NCI-H2171 treated with DMSO at 0.1 percent for 48 hours (cell line): Measurements from ENCODE around the gene USB1.

Source experiments
- DNase-seq: peaks from one replicate; lab custom pipeline; 2025; lab: John Stamatoyannopoulos, UW

USB1 gene, protein sequence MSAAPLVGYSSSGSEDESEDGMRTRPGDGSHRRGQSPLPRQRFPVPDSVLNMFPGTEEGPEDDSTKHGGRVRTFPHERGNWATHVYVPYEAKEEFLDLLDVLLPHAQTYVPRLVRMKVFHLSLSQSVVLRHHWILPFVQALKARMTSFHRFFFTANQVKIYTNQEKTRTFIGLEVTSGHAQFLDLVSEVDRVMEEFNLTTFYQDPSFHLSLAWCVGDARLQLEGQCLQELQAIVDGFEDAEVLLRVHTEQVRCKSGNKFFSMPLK

DNA sequence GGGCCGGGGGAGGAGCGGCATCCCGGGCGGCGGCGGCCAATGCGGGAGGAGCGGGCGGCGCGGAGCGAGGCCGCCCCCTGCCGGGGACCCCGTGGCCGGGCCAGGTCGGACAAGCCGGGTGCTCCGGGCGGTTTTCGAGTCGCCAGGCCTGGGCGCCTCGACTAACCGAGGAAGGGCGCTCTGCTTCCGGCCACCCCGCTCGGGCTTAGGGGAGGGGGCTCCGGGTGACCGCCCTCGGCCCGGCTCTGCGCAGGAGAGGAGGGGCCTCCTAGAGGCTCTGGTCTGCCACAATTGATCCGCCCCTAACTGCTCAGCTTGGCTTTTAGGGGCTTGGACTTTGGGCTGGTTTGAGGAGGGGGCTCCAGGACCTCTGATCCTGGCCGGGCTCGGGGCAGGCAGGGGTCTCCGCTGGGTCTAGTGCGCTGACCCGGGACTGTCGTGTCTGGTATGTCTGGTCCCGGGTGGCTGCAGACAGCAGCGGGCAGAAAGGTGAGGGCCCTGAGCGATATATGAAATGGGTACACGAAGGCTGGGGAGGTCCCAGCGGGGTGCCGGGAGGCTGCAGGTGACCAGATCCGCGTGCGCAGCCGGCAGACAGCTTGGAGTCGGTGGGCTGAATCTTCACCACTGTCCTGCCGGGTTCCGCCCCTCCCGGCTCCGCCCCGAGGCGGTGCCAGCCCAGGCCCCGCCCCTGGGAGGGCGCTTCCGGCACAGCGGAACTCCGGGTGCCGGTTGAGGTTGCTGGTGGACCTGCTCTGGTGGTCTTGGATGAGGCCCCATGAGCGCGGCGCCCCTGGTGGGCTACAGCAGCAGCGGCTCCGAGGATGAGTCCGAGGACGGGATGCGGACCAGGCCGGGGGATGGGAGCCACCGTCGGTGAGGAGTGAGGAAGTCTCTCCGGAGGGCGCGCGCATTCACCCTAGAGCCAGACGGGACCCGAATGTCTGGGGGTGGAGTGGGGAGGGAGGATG, at the start of gene USB1:
Gene USB1, plus strand, starts transcription at position 702 of the 971 bp plus-strand sequence. Its CDS starts 77 bp downstream, at position 779.
- DNase-seq: peak; percentile 84

DNA sequence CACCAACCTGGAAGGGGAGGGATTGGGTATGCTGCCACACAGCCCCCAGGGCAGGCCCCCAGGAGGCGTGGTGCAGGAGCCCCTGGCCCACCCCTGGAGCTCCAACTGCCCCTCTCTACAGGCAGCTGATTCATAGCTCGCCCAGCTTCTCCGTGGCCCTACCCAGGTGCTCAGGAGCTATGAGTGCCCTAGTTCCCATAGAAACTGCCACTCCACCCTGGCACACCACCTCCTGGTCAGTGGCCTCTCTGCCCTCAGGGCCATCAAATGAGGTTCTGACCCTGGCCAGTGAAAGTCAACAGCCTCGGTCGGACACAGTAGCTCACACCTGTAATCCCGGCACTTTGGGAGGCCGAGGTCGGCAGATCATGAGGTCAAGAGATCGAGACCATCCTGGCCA, 48.3 kb upstream of the USB1 start:
- no peak for DNase-seq

DNA sequence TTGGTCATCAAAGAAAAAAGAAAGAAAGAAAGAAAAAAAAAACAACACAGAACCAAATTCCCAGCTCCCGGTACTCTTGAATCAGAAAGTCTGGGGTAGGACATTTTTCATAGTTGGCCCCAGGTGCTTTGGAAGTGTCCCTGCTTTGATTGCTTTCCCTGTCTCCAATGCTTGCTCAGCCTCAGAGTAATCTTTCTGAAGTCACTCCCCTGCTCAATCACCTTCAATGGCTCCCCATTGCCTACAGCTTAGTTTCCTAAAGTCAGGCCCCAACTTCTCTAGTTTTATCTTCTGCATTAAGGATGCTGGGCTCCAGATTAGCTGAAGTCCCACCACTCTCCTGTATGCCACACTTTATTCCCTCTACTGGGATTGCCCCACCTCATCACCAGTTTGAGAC, 47.4 kb upstream of the USB1 start:
- no peak for DNase-seq

DNA sequence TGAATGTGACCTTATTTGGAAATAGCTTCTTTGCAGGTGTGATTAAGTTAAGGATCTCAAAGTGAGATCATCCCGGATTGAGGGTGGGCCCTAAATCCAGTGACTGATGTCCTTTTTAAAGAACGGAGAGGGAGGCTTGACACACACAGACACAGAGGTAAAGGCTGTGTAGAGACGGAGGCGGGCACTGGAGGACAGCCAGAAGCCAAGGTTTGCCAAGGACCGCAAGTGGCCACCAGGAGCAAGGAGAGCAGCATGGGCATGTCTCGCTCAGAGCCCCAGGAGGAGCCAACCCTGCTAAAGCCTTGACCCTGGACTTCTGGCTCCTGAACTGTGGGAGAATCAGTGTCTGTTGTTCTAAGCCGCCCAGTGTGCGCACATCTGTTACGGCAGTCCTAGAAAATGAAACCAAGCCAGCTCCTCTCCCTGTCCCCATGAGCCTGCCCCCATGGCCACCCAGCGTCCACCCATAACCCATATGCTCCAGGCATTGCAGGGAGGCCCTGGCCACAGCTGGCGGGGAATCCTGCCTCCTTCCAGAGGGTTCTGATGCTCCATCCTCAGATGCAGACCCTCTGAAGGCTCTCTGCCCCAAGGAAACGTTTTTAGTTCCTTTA, 45.5 kb upstream of the USB1 start:
- DNase-seq: no peak

DNA sequence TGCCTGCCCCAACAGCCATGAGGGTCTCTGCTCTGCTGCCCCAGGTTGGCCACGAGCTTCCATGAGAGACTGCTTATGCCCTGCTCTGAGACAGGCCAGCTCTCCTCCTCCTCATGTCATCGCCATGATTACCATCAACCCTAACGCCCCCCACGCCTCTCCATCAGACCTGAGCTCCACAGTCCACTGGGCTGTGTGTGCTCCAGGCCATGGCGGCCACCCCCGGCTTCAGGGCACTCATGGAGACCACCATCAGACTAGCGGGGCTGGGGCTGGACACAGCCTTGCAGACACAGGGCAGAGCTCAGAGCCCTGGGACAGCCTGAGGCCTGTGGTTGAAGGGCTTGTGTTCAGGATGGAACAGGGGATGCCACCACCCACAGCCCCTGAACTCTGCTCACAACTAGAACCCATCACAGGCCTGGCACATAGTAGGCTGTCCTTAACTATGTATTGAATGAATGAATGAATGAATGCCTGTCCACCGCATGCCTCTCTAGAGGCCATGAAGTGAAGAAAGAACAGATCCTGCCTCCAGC, 44.9 kb upstream of the USB1 start:
- DNase-seq: no peak

DNA sequence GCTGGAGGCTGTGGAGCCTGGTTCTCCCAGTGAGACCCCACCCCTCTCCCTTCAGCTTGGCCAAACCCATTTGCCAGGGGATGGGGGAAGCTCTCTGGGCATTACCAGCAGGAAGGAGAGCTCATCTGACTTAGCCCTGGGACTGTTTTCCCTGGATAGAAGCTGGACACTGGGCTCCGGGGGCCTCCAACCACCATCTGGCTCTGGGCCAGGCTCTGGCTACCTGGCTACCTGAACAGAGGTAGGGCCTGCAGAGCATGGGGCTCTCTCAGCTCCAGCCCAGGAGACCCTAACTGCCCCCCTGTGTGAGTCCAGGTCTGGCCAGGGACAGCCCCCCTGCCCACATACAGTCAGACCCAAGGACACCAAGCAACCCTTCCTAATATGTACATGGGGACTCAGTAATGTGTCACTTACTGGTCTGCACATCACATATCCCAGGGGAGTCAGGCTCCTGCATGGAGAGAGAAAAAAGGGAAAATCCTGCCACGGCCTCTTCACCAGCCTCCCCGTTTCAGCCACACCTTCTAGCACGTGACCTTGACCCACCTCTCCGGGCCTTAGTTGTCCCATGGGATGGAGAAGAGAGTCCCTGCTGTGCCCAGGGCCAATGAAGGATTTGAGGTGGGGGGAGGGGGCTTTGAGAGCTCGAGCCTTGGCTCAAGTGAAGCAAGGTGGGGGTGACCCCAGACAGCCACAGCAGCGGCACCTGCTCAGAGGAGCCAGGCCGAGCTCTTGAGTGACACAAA, 44.1 kb upstream of the USB1 start:
- DNase-seq: no peak

DNA sequence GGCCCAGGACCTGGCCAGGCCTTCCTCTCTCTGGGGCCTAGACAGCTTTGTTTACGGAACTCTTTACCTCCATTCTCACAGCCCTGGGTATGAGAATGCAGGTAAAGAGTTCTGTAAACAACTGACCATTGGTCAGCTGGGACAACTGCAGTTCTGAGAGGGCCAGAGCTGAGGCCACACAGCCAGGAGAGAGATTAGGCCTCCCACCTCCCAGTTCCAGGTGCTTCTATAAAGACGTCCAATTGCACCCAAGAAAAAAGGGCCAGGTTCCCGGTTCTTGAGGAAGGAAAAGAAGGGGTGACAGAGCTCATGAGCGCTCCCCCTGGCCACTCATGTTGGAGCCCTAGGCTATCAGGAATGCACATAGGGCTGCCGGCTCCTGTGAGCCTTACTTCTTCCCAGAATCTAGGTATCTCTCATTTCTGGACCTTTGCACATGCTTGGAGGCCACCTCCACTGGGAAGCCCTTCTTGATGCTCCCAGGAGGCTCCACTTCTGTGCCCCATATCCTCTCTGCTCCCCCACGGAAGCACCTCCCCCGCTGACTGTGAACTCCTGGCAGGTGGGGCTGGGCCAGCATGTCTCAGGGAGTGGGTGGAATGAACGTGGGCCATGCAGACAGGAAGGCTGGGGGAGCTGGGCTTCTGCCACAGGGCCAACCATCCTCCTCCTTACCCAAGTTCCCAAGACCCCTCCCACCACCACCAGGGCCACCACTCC, 43.4 kb upstream of the USB1 start:
- no peak for DNase-seq

DNA sequence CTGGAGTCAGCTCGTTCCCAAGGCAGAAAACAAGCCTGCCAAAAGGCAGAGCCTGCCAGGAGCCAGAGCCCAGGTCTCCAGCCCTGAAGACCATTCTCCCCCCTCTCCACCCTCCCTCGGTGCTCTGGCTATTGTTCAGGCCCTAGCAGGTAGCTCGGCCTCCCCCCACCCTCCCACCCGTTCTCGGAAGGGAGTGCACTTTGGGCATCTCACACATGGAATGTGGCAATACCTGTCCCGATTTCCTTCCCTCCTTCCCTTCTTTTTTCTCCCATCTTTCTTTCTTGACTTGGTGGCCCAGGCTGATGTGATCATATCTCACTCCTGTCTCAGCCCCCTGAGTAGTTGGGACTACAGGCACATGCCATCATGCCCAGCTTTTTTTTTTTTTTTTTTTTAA, 42.7 kb upstream of the USB1 start:
- DNase-seq: no peak

DNA sequence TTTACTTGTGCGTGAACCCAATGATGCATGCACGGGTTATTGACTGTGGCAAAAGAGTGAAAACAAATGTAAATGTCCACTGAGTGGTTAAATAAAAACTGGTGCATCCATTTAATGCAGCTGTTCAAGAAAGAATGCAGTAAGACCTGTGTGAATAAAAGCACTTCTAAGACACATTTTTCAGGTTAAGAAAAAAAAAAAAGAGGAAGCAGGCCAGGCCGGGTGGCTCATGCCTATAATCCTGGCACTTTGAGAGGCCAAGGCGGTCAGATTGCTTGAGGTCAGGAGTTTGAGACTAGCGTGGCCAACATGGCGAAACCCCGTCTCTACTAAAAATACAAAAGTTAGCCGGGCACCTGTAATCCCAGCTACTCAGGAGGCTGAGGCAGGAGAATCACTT, 42.1 kb upstream of the USB1 start:
- DNase-seq: no peak

DNA sequence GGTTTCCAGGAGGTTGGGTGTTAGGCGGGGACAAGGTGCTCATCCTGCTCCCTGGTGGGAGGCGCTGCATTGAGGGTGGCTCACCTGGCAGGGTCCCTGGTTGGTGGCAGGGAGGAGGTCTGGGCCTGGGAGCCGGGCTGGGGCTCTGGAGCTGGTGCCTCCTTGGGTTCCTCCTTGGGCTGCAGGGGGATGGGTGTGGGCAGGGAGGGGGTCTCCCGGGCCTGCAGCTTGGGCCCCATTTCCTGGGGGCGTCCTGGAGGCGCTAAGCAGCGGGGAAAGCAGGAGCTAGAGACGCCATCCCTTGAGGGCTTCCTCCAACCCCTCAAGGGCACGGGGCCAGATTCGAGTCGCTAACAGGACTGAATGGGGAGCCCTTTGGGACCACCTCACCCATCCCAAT, 41.4 kb upstream of the USB1 start:
- no peak for DNase-seq

DNA sequence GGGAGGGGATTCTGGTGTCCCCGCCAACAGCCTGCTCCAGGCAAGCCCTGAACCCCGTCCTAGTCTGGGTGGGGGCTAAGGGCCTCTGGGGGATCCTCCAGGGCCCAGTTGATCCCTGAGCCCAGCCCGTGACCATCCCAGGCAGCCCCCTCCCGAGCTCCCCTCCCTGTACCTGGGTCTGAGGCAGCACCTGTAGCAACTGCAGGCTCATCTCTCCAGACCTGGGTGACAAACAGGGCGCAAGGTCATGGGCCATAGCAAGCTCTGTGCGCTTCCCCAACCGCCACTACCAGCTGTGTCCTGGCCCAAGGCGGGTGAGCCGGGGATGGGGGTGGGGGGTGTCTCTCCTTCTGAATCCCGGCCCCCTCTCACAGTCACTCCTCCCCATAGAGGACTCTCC, 40.9 kb upstream of the USB1 start:
- DNase-seq: no peak

DNA sequence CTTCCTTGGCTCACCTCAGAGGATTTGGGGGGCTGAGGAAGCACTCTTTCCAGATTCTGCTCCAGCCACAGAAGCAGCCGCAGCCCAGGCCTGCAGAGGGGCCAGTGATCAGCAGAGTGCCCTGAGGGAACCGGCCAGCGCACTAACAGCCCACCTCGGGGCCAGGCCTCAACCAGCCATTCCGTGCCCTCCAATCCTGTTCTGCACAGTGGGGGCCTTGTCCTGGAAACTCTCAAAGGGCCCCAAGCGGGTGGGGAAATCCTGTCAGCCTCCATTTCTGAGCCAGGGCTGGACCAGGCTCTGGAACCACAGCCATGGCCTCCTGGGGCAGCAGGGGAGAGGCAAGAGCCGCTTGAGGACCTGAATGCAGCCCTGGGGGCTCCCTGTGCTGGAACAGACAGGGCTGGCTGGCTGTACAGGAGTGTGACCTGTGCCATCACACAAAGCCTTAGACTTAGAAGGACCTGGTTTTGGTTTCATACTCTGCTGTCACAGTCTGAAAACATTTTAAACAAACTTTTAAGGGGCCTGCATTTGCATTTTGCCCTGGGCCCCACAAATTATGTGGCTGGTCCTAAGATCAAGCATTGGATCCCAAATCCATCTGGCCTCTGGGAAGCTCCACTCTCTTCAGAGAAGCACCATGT, 40.3 kb upstream of the USB1 start:
- DNase-seq: no peak

DNA sequence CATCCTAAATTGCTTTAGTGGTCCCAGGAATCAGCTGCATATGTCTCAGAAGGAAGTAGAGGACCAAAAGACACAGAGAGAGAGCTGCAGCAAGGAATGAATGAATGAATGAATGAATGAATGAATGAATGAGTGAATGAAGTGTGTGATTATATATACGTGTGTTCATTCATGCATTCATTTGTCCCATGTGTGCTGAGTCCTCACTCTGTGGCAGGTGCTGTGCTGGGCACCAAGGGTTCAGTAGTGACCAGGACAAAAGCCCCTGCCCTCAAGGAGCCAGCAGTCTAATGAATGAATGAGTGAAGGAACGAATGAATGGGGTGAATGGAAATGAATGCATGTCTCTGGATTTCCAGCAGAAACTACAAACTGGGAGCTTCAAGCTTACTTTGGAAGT, 39.7 kb upstream of the USB1 start:
- no peak for DNase-seq

DNA sequence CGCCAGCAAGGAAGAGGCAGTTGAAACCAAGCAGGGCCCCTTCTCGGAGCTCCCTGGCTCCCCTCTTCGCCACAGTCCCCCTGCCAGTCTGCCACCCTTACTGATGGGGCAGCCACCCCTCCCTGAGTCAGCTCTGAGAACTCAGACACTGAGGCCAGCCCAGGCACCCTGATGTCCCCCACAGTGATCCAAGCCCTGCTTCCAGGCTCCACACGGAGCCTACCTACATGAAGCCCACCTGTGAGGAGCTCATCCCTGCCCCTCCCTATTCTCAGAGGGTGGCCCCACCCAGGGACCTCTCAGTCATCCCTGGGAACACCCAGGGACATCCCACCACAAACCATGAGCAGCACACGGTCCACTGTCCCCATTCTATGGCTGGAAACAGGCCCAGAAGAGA, 39.2 kb upstream of the USB1 start:
- DNase-seq: no peak

DNA sequence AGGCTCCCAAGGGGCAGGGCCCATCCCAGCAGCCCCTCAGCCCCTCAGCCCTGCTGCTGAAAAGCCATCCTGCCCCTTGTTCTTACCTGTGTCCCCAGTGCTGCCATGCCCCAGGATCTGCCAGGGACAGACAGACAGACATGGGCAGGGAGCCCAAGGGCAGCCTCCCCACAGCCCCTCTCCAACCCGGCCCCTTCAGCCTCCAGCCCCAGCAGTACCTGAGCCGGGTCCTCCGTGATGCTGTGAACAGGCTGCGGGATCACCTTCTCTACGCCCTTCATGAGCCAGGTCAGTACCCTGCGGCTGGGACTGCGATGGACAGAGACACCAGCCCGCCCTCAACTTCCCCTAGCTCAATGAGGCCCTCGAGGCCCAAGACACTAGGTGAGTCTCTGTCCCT, 38.5 kb upstream of the USB1 start:
- DNase-seq: no peak

DNA sequence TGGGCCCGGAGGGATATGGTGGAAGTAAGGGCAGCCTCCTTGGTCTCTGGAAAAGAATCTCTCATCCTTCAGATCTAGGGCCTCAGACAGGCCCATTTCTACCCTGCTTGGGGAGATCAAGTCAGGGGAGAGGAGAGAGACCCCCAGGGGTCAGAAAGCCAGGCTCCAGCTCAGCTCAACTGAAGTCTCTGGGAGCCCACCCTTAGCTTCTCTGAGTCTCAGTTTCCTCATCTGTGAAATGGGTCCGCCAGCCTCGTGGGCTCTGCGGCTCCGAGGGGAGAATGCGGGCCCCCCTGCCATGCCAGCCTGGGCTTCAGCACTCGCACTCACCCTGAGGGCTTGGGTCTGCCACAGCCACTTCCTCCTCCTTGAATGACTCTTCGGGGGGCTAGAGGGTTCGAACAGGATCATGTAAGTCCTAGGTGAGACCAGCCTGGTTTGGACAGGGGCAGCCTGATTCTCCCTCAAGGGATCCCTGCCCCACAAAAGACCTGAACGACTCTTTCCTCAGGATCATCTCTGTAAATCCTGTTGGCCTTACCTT, 37.0 kb upstream of the USB1 start:
- no peak for DNase-seq

DNA sequence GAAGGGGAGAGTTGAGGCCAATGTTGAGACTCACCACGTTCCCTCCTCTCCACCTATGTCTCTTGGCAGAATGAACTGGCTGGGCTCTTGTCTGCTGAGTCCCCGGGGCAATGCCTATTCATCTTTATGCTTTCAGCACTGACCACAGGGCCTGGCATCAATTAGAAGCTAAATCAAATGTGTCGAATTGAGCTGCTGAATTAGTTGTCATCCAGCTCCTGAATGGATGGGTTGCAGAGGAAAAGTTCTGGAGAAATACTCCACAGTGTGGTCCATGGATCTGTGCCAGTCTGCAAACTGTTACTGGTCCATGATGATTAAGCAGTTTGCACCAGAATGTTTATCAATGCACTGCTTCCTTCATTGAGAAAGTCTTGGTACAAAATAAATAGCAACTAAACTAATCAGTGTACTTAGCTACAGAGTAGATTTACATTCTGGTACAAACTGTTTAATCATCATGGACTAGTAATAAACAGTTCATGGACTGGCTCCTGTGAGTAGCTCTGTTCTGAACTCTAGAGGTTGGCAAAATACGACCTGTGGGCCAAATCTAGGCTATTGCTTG, 34.9 kb upstream of the USB1 start:
- DNase-seq: no peak

DNA sequence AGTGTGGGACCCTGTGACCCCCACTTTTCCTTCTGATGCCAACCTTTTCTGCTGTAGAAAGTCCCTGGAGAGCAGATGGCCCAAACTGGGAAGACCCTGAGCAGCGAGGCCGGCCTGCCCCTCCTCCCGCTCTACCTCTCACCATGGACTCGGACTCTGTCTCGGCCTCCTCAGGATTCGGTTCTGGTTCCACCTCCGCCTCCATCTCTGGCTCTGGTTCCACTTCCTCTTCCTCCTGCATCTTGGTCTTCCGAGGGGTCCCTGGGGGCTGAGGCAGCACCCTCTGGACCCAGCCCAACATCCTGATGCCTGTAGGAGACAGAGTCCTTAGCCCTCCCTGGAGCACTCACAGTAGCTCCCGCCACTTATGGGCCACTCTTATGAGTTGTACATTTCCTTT, 34.2 kb upstream of the USB1 start:
- no peak for DNase-seq

DNA sequence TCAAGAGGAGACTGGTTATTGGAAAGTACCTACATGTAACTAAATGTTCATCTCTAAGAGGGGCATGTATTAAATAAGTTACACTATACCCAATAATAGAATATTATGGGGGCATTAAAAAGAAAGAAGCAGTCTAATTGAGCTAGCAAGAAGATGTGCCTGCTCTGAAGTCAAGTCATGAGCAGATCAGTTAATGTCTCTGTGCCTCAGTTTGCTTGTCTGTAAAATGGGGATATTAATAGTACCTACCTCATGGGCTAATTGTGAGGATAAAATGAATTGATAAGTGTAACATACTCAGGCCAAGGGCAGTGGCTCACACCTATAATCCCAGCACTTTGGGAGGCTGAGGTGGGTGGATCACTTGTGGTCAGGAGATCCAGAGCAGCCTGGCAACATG, 33.3 kb upstream of the USB1 start:
- no peak for DNase-seq

DNA sequence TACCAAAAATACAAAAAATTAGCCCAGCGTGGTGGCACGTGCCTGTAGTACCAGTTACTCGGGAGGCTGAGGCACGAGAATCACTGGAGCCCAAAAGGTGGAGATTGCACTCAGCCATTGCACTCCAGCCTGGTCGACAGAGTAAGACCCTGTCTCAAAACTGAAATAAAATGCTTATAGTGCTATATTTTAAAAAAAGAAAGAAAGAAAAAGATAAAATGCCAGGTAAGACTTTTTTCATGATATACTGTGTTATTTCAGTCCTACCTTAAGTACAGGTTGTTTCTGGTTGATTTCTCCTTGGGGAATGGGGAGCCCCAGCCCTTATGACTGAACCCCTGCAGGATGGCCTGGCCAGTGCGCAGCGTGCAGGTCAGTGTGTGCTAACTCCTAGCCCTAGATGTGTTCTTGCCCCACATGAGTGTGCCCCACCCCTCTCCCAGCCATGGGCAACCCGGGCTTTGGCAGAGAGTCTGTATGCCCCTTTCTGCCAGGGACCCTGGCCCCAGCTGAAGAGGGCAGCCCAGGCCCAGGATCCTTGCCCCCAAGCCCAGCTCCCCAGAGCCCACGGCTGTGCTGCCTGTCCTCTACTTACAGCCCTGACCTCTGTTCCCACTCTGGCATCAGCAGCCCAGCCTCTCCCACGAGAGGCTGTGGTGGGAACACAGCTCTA, 31.6 kb upstream of the USB1 start:
- no peak for DNase-seq
